NCI-H2081 (cell line): ENCODE data around the gene NT5DC4.

Source experiments
- DNase-seq, 2 experiments: peaks; one replicate each; lab custom pipeline; 2025; lab: John Stamatoyannopoulos, UW

NT5DC4 gene

GRCh38 chr2:112755444-112755843 lies 34.6 kb downstream of the NT5DC4 start:
- no peak for DNase-seq

GRCh38 chr2:112756207-112756606 lies 35.4 kb downstream of the NT5DC4 start:
- DNase-seq: no peak

- DNase-seq: no peak
Observed at GRCh38 chr2:112757265-112757664, 36.4 kb downstream of the NT5DC4 start.

GRCh38 chr2:112758711-112759110 lies 37.9 kb downstream of the NT5DC4 start:
- no peak for DNase-seq

GRCh38 chr2:112760149-112760548 lies 39.3 kb downstream of the NT5DC4 start:
- no peak for DNase-seq

GRCh38 chr2:112762276-112762675 lies 41.5 kb downstream of the NT5DC4 start:
- DNase-seq: no peak

GRCh38 chr2:112764071-112765044 lies 43.5 kb downstream of the NT5DC4 start, which contains the start of gene CKAP2L:
CKAP2L (minus strand) TSS chr2:112764609; CDS start chr2:112764598, 11 bp downstream.
- peak; percentile 97 to 99 for DNase-seq

- no peak for DNase-seq
Observed at GRCh38 chr2:112765251-112765650, 44.4 kb downstream of the NT5DC4 start.

- no peak for DNase-seq
Observed at GRCh38 chr2:112767693-112768330, 47.0 kb downstream of the NT5DC4 start.

GRCh38 chr2:112768432-112768831 lies 47.6 kb downstream of the NT5DC4 start:
- DNase-seq: no peak

- no peak for DNase-seq
Observed at GRCh38 chr2:112772322-112772721, 51.5 kb downstream of the NT5DC4 start.

GRCh38 chr2:112772911-112773475 lies 52.2 kb downstream of the NT5DC4 start:
- no peak for DNase-seq

- DNase-seq: no peak
Observed at GRCh38 chr2:112773556-112773955, 52.7 kb downstream of the NT5DC4 start.

GRCh38 chr2:112774536-112775285 lies 53.9 kb downstream of the NT5DC4 start:
- DNase-seq: no peak

GRCh38 chr2:112776113-112776512 lies 55.3 kb downstream of the NT5DC4 start:
- no peak for DNase-seq

- no peak for DNase-seq
Observed at GRCh38 chr2:112777036-112777435, 56.2 kb downstream of the NT5DC4 start.

GRCh38 chr2:112779598-112779997 lies 58.8 kb downstream of the NT5DC4 start:
- no peak for DNase-seq

GRCh38 chr2:112782234-112782799 lies 61.5 kb downstream of the NT5DC4 start:
- no peak for DNase-seq

- no peak for DNase-seq
Observed at GRCh38 chr2:112783187-112783714, 62.4 kb downstream of the NT5DC4 start.

GRCh38 chr2:112784199-112785189 lies 63.7 kb downstream of the NT5DC4 start, which contains the start of gene IL1A:
IL1A (minus strand) TSS chr2:112784493; CDS start chr2:112783770, 723 bp downstream.
- no peak for DNase-seq
